ENCODE results near the gene FRAS1.
"Not testable (repeated sequence)": the region's sequence is repeated elsewhere in the genome, so short reads cannot be mapped to it uniquely, and the experiment has no call there.

FRAS1 gene

GRCh38 chr4:78058591-78059523 lies 1.7 kb downstream of the FRAS1 start:
- no peak for DNase-seq

GRCh38 chr4:78059524-78059889 lies 2.4 kb downstream of the FRAS1 start:
- DNase-seq, result peak in 1 of 5 experiments; percentile 28

- no peak for DNase-seq
Observed at GRCh38 chr4:78059938-78060337, 2.8 kb downstream of the FRAS1 start.

GRCh38 chr4:78061939-78062570 lies 4.9 kb downstream of the FRAS1 start:
- DNase-seq, result no peak

GRCh38 chr4:78065508-78066192 lies 8.5 kb downstream of the FRAS1 start:
- no peak for DNase-seq

DNA sequence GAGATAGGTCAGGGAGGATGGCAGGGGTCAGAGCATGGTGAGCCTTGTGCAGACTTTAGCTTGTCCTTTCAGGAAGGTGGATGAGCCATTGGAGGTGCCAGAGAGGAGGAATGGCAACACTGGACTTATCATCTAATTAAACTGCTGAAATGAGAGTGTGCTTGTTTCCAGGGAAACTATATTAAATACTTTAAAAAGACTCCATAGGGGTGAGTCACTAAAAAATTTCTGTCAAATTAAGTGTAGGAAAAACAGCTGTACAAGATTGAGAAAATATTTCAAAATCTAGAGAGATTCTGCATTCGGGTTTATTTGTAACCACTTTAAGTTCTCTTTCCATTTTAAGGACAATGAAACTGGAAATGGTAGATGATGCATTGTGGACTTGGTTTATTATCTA lies 11.4 kb downstream of the FRAS1 start:
- DNase-seq, result no peak

GRCh38 chr4:78069319-78069718 lies 12.2 kb downstream of the FRAS1 start:
- DNase-seq, result no peak

- no peak for DNase-seq
Observed at GRCh38 chr4:78069859-78070258, 12.7 kb downstream of the FRAS1 start.

DNA sequence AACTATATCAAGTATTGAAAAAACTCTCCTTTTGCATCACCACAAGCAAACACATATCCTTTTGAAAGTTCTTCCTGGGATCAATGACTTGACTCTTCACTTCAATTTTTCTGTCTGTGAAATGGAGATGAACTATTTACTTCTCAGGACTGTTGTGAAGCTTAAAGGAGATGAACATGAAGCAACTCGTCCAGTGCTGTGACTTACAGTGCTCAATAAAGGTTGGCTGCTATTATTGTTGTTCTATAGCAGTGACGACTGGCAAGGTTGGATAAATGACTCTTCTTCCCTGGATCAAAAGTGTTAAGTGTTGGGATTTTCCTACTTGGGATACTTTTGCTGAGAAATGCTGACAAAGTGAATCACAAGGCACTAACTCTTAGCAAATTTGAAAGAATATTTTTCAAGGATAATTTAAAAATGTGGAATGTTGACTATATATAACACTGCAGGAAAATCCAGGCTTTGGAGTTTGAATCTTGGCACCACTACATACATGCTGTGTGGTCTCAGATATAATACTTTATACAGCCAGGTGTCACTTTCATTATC lies 13.7 kb downstream of the FRAS1 start:
- no peak for DNase-seq

- DNase-seq, result no peak
Observed at GRCh38 chr4:78074759-78075158, 17.6 kb downstream of the FRAS1 start.

DNA sequence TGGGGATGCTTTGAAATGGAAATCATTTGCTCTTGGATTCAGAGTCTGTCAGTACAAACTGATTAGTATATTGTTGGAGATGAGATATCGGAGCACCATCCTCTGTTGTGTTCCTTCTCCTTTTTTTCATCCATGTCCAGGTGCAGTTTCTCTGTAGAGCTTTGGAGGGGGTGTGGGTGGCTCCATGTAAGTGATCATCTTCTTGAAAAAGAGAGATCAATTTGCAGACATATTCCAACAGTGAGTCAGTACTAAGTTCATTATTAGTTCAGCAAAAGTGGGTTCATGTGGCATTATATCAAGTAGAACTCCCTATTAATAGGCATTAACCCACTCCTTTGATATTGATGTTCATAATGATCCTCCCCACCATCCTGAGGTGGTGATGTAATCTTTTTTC lies 18.9 kb downstream of the FRAS1 start:
- DNase-seq, result no peak

DNA sequence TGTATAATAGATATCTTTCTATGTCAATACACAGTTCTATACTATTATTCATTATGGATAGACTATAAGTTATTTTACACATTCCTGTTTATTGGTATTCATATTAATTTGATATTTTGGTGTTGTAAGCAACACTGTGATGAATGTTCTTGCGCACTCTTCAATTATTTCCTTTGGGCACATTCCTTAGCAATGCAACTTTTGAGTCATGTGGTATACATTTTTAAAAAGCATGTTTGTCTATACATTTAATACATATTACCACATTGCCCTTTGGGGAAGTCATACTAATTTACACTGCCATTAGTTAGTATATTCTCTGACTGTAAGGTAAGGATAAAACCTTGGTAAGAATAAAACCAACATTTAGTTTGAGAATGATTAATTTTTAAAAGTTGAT lies 21.0 kb downstream of the FRAS1 start:
- no peak for DNase-seq

DNA sequence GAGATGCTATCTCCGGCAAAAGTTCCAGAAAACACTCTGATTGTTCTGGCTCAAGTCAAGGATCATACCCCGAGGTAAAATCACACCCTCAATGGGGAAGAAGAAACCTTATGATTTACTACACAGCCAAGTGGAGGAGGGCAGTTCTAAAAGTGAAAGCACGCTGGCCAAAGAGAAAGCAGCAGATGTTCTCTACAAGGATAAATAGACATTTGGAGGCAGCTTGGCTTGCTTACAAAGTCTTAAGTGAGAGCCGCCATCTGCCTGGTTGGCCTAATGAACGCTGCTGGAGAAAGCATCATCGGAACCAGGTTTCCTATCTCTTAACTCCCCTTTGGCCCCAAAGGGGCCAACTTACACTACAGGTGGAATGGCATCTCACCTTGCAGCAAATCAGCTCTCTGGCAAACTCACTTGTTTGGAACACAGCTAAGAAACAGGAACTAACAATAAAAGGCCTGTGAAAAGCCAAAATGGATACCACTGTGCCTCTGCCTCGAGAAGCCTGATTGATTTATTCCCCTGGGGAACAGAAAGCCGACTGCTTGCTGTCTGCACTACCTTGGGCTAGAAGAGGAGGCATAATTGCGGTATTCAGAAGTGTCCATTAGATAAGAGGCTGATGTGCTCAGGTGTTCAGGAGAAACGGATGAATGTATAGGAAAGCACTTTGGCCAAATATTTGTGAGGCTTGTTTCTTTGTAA lies 22.8 kb downstream of the FRAS1 start:
- no peak for DNase-seq

DNA sequence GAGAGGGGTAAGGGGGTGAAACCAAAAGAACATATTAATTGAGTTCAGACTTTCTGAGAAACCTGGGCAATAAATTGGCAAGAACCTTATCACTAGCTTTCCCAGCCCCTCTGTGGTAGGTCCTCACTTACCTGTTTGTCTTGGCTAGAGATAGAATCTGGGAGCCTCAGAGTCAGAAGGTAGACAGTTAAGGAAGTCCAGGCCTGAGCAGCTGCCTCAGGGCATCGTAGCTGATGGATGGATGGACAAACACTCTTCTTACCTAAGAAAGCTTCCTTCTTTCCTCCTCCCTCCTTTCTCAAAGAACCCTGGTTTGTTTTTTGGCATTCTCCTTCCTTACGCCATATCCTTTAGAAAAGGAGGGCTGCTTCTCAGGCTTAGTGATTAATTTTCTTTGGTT lies 24.4 kb downstream of the FRAS1 start:
- no peak for DNase-seq

GRCh38 chr4:78083035-78083434 lies 25.9 kb downstream of the FRAS1 start:
- DNase-seq, result no peak

- DNase-seq, result no peak
Observed at GRCh38 chr4:78091534-78091933, 34.4 kb downstream of the FRAS1 start.

GRCh38 chr4:78092350-78092749 lies 35.2 kb downstream of the FRAS1 start:
- DNase-seq, result not testable (repeated sequence)

DNA sequence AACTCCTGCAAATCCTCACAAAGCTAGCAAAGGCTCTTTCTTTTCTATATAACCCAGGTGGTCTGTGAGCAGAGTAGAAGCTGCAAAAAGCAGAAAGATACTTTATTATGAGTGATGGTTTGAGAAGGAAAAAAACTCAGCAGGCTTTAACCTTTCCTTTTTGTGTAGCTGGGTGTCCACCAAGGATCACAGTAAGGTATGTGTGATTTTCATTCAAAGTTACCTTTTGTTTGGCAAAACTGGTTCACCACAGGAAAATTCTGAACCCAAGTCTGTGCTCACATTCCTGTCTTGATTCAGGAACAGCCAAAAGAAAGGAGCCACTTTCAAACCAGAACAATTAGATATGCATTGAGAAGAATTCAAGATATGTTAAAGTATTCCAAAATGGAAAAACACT lies 35.7 kb downstream of the FRAS1 start:
- no peak for DNase-seq

DNA sequence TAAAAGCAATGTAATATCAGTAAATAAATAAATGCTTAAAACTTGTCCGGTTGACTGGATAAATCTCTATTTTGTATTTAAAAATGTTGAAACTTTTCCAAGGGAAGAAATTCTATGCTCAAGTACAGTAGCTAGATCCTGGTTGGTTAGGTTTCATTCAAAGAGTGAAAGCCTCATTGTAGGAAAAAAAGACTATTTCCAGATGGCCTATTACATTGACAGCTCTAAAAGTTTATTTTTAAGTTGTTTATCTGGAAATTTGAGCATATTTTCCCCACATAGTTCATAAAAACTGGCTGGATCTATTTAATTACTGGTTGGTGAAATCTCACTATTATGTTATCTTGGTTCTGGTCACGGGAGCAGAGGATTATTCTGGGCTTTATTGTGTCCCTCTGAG lies 38.0 kb downstream of the FRAS1 start:
- DNase-seq, result no peak

- DNase-seq, result no peak
Observed at GRCh38 chr4:78099058-78099457, 41.9 kb downstream of the FRAS1 start.

- DNase-seq, result no peak
Observed at GRCh38 chr4:78100060-78100459, 42.9 kb downstream of the FRAS1 start.

DNA sequence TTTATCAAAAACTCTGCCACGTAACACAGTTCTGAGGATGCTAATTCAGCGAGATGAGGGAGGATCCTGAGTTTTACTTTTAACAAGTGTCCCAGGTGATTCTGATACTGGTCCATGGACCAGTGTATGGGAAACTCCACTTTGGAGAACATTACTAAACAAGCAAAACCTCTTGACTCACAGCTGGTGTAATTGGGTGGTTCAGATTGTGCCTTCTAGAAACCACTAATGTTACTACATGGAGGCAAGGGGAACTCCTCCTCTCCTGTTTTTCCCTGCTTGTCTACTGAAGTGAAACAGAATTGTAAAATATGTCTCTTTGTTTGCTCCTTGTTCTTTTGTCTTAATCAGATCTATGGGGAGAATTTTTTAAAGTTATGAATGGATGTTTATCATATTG lies 62.6 kb downstream of the FRAS1 start:
- DNase-seq, result no peak

Measured in T-helper 2 cell (primary cell).